ENCODE results near the gene KRT71. TPM values are rescaled to one million over a fixed set of nuclear protein-coding genes. Genes with fewer than 3 reads are reported as not detected.

Gene KRT71
- total and polyA plus RNA-seq, 2 of the 8 experiments (the other 6 are each of a cell fraction or from before 2014, with no cell fraction given) = not detected

- H3K14ac ChIP-seq (ENCODE audit: insufficient read length) = no peak overlapping the region
- no peak overlapping the region; the same call in 1 of the 2 replicates for H4K8ac ChIP-seq (ENCODE audit: extremely low read depth, insufficient read depth, low read length)
- H2BK120ac ChIP-seq (replicated peaks; ENCODE audit: low read depth, low read length) = no peak overlapping the region
- no peak overlapping the region for H2AFZ ChIP-seq (ENCODE audit: low read length)
- H3K4me2 ChIP-seq (ENCODE audit: insufficient read depth in 1 of 2, low read depth in 2 of 2, low read length in 2 of 2) = no peak overlapping the region
- DNase-seq (ENCODE audit: low read depth in 1 of 2, low spot score in 2 of 2) (no peak), FAIRE-seq (no peak)
- no peaks in the 10 kb centered on the region for H3K9me3 ChIP-seq (ENCODE audit: insufficient read depth in 2 of 2, low read depth in 1 of 2, low read length in 1 of 2)
- H3K79me1 ChIP-seq (ENCODE audit: low read depth, low read length) = no peaks in the 10 kb centered on the region
- H3K27me3 ChIP-seq (replicated peaks in 1 of 4; ENCODE audit: control insufficient read depth in 3 of 4, extremely low read depth in 1 of 4, insufficient read depth in 3 of 4, low read length in 3 of 4) = no peaks in the 10 kb centered on the region
- no peak overlapping the region for H2BK15ac ChIP-seq (ENCODE audit: low read length)
- ChIA-PET POLR2A (ENCODE audit: partially characterized antibody) (no interaction called here), CTCF (ENCODE audit: partially characterized antibody) (interaction anchor here (0.6 to 8.3 kb wide), 4 partner anchors 13 to 132 kb away, joined by 3 to 47 read pairs (median 5); no protein-coding TSS in a partner anchor)
- no peaks in the 10 kb centered on the region for H4K20me1 ChIP-seq (replicated peaks in 1 of 2; ENCODE audit: control insufficient read depth in 1 of 2, insufficient read depth in 2 of 2, low read length in 2 of 2)
- no peak overlapping the region for H3K56ac ChIP-seq (replicated peaks; ENCODE audit: insufficient read length, low read depth, low read length)
- TF ChIP-seq TAF7 (optimal IDR thresholded peaks at IDR 0.05; ENCODE audit: borderline replicate concordance, low read depth, low read length) = no peak
- no peak overlapping the region for H3K23ac ChIP-seq (ENCODE audit: insufficient read length)
- H3K79me2 ChIP-seq (ENCODE audit: control insufficient read depth in 1 of 2, insufficient read depth in 2 of 2, low read length in 2 of 2) = no peaks in the 10 kb centered on the region
- H3K4ac ChIP-seq (replicated peaks; ENCODE audit: insufficient read length, low read depth, low read length) = no peak overlapping the region
- H3K36me3 ChIP-seq (ENCODE audit: control insufficient read depth in 2 of 4, insufficient read depth in 4 of 4, low read length in 3 of 4) = no peaks in the 10 kb centered on the region
- 87% methylated on average over 8 of the region's 8 CpGs; no CpG with 5 or more reads in 1 of the 2 experiments for WGBS, 2 experiments (ENCODE audit: extremely low coverage in 1 of 2, insufficient coverage in 1 of 2, insufficient read length in 1 of 2, insufficient replicate concordance in 2 of 2, low coverage in 1 of 2, low lambda C conversion rate in 2 of 2, missing lambda C conversion rate in 1 of 2)
- no peak overlapping the region for H4K91ac ChIP-seq (replicated peaks; ENCODE audit: insufficient read length, low read length)
- no peak overlapping the region for H3K18ac ChIP-seq (ENCODE audit: extremely low read depth, low read length)
- no peak overlapping the region for H3K27ac ChIP-seq (ENCODE audit: low read depth, low read length)
- no peak overlapping the region for H3K9ac ChIP-seq (replicated peaks in 1 of 4; ENCODE audit: extremely low read depth in 1 of 4, low read depth in 3 of 4, low read length in 3 of 4)
- no peak overlapping the region for H2BK20ac ChIP-seq (ENCODE audit: low read length)
- H4K5ac ChIP-seq (ENCODE audit: insufficient read length, low read depth, low read length) = no peak overlapping the region
- H3K23me2 ChIP-seq (ENCODE audit: low read depth, low read length) = no peaks in the 10 kb centered on the region
- no peak overlapping the region for H2BK5ac ChIP-seq (ENCODE audit: low read depth, low read length)
- no peak overlapping the region for H2BK12ac ChIP-seq (ENCODE audit: low read depth, low read length)
- no peak overlapping the region for H2AK5ac ChIP-seq (ENCODE audit: low read depth, low read length)
- H3K4me1 ChIP-seq (replicated peaks in 1 of 4; ENCODE audit: control insufficient read depth in 3 of 4, insufficient read depth in 4 of 4, low read length in 3 of 4) = no peaks in the 10 kb centered on the region
- H3K4me3 ChIP-seq (ENCODE audit: extremely low read depth in 1 of 4, insufficient read depth in 2 of 4, low read depth in 3 of 4, low read length in 4 of 4) = no peak overlapping the region
Measured at GRCh38 chr12:52558781-52559445, 6.0 kb upstream of the KRT71 start.

Measured in H1 (cell line).